Ishikawa (cell line): ENCODE data around the gene ACOD1.

Experiments
- CEBPB ChIP-seq: IDR thresholded peaks from 2 replicates; pipeline ENCODE4 v1.6.1; 2012
- EGR1 ChIP-seq: IDR thresholded peaks from 2 replicates; pipeline ENCODE4 v1.6.1; 2012
- EP300 ChIP-seq: IDR thresholded peaks from 2 replicates; pipeline ENCODE4 v1.6.1; 2012; ENCODE audit warnings: borderline replicate concordance
- FOXM1 ChIP-seq: IDR thresholded peaks from 2 replicates; pipeline ENCODE4 v1.6.1; 2012; ENCODE audit warnings: low read depth, borderline replicate concordance
- NFIC ChIP-seq: IDR thresholded peaks from 2 replicates; pipeline ENCODE4 v1.6.1; 2012
- RAD21 ChIP-seq: IDR thresholded peaks from 2 replicates; pipeline ENCODE4 v1.6.1; 2012; ENCODE audit warnings: low read depth
- REST ChIP-seq: IDR thresholded peaks from 2 replicates; pipeline ENCODE4 v1.6.1; 2012; ENCODE audit warnings: low read depth, mild to moderate bottlenecking
- TAF1 ChIP-seq: IDR thresholded peaks from 2 replicates; pipeline ENCODE4 v1.6.1; 2012; ENCODE audit warnings: low read depth, mild to moderate bottlenecking
- TCF12 ChIP-seq: IDR thresholded peaks from 2 replicates; pipeline ENCODE4 v1.6.1; 2012; ENCODE audit warnings: low read depth
- YY1 ChIP-seq: IDR thresholded peaks from 2 replicates; pipeline ENCODE4 v1.6.1; 2012; ENCODE audit warnings: low read depth
- TF ChIP-seq, protein P1 (sequence below): IDR thresholded peaks from 2 replicates; pipeline ENCODE4 v1.6.1; 2012

DNA sequence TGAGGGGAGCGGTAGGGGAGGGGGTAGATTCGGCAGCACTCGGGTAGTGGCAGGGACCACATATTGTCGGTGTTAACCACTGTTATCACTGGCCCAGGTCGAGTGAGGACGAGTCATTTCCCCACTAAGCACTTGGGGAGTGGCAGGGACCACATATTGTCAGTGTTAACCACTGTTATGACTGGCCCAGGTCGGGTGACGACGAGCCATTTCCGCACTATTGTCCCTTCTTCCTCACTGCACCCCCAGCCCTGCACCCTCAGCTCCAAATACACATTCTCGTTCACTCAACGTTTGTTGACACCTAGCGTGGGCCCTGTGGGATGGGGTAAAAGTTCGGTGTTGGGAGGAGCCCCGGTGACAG lies 43.1 kb downstream of the ACOD1 start:
- TF ChIP-seq EP300 (no peak), REST (no peak), TAF1 (no peak), EGR1 (no peak), CEBPB (no peak), NFIC (no peak), RAD21 (no peak), YY1 (no peak), TCF12 (no peak), FOXM1 (no peak)
- TF ChIP-seq, protein P1, sequence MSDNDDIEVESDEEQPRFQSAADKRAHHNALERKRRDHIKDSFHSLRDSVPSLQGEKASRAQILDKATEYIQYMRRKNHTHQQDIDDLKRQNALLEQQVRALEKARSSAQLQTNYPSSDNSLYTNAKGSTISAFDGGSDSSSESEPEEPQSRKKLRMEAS = no peak
